Activated CD8-positive, alpha-beta memory T cell treated with anti-CD3 and anti-CD28 coated beads for 48 hours (primary cell): ENCODE data around the gene EVA1C.
A peak's percentile ranks its signal among the peaks of the same experiment; 100 is the strongest.
"Not testable (repeated sequence)": the region's sequence is repeated elsewhere in the genome, so short reads cannot be mapped to it uniquely, and the experiment has no call there.

Experiments
- DNase-seq, 3 experiments: peaks; one replicate each; pipeline ENCODE4 v3.0.0-alpha.2; 2020; ENCODE audit warnings: low read depth in 2 of 3, low spot score in 2 of 3

Gene EVA1C

DNA sequence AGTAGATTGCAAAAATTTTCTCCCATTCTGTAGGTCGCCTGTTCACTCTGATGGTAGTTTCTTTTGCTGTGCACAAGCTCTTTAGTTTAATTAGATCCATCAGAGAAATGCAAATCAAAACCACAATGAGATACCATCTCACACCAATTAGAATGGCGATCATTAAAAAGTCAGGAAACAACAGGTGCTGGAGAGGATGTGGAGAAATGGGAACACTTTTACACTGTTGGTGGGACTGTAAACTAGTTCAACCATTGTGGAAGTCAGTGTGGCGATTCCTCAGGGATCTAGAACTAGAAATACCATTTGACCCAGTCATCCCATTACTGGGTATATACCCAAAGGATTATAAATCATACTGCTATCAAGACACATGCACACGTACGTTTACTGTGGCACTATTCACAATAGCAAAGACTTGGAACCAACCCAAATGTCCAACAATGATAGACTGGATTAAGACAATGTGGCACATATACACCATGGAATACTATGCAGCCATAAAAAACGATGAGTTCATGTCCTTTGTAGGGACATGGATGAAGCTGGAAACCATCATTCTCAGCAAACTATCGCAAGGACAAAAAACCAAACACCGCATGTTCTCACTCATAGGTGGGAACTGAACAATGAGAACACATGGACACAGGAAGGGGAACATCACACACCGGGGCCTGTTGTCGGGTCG lies 21.8 kb upstream of the EVA1C start:
- DNase-seq = not testable (repeated sequence)

DNA sequence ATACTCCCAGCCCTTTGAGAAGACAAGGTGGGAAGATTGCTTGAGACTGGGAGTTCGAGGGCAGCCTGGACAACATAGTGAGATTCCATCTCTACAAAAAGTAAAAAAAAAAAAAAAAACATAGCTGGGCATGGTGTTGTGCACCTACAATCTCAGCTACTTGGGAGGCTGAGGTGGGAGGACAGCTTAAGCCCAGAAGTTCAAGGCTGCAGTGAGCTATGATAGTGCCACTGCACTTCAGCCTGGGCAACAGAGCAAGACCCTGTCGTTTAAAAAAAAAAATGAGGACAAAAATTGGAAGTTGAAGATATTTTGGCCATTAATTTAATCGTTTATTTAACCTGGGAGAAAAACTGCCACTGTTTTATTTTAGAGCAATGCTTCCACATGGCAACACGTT lies 20.8 kb upstream of the EVA1C start:
- DNase-seq = no peak

DNA sequence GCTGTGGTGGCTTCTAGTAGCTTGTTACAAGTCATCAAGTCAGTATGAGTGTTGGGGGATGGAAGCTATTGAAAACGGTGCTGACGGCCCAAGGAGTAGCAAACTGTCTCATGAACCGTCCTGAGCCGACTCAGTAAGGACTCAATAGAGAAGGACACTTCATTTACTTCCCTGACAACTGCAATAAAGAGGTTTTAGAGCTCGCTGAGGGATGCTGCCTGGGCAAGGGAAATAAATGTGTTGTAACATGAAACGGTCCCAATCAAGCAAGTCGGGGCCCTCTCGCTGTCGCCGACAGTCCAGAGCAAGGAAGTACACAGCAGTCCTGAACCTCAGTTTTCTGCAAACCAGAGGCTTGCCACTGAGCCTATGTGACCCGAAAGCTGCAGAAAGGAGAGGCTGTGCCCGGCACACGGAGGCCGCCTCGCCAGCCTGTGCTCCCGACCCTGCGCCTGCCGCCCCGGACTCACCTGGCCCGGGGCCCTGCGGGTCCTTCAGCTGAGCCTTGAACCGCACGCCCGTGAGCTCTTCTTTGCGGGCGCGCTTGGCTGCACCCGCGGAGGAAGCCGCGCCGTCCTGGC lies 20.1 kb upstream of the EVA1C start:
- no peak for DNase-seq

DNA sequence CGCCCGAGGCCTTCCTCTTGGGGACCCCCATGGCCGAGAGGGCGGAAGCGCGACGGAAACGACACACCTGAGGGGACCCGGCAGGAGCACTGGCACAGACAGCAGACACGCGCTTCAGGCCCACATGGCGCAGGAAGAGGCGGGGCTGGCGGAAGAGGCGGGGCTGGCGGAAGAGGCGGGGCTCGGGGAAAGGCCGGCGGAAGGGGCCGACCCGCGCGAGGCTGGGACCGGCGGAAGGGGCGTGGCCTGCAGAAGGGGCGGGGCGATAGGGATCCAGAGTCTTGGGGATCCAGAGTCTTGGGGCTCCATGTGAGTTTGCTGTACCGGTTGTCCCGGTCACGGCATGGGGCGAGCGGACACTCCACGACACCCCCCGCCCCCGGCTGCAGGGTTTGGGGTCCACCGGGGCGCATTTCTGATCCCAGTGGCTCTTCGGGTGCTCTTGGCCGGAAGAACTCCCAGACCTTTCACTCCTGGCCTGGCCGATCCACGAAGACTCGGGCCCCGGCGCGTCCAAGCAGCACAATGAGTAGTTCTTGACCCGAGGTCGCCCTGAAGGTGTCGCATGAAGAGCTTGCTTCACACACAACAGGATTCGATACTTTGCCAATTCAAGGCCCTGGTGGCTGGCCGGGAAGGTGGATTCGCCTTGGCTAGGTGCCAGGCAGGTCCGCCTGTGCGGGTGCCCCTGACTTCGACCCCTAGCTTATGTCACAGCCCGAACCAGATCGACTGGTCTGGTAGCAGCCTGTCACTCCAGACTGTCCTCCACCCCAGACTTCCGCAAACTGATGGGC lies 19.4 kb upstream of the EVA1C start, which contains the start of gene URB1:
Gene URB1 (minus strand): TSS at position 133 of the 797 bp plus-strand sequence. CDS start 102 bp downstream, at position 31.
- peak; percentile 89 to 94 (median 93) for DNase-seq

DNA sequence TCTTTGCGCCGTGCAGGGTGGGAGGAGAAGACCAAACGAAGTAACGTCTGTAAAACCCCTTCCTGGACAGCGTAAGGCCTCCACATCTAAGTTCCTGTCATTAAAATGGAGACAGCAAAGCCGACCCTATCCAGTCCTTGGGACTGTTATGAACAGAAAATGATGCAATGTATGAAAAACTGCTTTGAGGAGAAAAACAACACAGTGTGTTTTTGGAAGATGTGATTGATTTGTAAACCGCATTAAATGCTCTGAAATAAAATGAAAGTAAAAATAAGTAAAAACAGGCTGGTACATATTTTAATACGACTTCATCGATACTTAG lies 18.9 kb upstream of the EVA1C start:
- DNase-seq = no peak

DNA sequence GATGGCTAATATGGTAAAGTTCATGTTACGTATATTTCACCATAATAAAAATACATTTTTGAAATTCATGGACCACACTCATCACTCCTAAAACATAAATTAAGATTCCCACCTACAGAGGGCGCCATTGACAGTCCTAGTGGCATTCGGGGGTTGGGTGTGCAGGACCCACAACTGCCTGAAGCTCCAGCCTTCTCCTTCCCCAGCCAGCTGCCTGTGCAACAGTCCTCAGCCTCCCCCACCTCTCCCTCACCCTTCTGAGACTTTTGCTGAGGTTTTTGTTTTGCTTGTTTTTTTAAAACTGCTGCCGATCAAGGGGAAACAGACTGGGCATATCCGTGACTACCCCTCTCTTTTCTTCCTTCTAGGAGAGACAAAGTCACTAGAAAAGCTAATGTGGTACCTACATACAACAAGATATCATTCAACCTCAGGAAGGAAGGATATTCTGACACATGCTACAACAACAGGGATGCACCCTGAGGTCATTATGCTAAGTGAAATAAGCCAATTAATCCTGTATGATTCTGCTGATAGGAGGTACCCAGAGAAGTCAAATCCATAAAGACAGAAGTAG lies 9.2 kb upstream of the EVA1C start:
- DNase-seq = peak in 1 of 3 experiments; percentile 33

DNA sequence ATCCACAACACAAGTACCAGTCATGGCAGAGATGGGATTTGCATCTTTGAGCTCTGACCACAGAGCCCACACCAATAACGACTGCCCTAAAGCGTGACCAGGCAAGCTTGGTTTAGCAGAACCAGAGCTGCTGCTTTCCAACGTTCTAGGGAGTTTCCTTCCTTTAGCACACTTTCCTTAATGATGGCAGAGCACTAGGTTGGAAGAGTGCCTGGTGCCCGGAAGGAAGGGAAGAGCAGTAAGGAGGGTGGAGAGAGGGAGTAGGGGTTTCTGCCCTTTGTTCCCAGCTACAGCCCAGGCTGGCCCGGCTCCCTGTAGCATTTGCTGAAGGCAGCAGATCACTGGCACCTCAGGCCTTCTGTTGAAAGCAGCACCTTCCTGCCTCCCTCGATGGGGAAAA lies 6.1 kb upstream of the EVA1C start:
- DNase-seq = no peak

DNA sequence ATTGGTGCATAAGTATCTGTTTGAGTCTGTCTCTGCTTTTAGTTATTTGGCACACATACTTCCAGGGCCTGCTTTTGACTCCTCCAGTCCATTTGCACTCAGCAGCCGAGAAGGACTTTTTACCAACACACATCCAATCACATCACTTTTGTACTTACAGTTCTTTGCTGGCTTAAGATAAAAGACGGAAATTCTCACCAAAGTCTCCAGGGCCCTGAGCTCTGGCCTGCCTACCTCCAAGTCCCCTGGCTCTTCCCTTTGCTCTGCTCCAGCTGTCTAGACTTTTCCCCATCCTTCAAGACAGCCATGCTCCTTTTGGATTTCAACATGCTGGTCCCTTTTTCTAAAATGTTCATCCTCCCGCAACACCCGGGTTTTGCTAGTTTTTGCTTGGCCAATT lies 2.2 kb upstream of the EVA1C start:
- DNase-seq = no peak

DNA sequence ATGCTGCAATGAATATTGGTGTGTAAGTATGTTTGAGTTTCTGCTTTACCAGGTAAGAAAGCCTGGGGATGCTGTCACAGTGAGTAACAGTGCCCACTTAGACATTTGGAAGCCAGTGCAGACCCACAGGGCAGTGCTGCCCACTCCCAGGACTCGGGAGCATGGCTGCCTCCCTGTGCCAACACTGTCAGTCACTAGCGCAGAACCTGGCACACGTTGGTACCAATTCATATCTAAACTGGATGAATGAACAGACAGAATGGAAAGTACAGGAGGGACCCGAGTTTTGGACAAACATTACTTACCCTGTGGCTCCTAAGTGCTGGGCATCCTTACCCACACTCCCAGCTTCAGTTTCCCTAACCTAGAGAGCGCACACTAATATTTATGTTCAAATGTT lies 1.6 kb upstream of the EVA1C start:
- DNase-seq = no peak

DNA sequence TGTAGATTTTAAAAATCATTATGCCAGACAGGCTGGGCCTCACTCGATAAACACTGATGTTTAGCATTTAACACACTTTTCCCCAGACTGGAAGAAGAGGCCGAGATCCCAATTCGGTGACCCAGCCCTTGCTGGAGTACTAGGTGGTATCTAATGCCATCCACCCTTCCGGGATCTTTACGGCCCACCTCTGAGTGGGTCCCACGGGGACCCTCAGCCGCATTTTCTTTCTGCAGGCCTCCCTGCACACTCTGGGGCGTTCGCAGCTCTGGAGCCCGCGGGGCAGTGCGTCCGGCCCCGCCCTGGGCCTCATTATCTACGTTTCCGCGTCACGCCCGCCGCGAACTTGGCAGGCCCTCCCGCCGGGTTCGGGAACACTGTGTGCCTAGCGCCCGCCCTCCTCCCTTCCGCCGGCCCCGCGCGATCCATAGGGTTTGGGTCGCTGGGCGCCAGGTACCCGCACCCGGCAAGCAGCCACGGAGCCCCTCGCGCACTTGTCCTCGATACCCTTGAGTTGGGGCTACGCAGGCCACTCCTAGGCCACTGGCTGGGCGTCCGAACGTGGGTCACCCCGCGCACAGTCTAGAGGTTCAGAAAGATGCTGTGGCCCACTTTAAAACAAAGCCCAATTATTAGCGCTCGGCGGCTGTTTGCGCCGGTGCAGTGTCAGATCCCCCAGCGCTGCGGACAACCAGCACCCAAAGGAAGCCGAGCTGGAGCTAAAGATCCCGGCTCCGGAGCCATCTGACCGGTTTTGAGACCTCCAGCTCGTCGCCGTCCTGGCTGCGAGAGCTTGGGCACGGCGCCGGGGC lies 950 bp upstream of the EVA1C start:
- DNase-seq = peak; percentile 40 to 48 (median 44)

DNA sequence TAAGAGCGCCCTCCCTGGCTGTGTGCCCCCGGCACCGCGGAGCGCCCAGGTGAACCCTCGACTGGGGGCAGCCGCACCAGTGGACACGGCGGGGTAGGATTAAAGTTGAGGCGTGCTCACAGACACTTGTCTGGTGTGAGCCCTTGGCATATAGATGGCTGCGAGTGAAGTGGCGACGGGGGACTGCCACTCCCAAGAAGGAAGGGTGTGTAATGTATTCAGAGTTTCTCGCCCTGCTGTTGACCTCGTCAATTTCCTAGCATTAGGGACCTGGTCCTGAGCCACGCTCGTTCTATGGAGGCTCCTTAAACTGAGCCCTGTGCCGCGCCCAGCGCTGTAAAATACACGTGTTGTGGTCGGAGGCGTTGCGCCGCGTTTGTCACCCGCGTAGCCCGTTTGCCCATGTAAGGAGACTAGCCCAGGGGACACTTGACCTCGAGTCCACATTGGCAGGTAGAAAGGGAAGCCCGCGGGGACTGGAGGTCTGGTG lies 554 bp downstream of the EVA1C start:
- peak in 1 of 3 experiments; percentile 30 for DNase-seq

DNA sequence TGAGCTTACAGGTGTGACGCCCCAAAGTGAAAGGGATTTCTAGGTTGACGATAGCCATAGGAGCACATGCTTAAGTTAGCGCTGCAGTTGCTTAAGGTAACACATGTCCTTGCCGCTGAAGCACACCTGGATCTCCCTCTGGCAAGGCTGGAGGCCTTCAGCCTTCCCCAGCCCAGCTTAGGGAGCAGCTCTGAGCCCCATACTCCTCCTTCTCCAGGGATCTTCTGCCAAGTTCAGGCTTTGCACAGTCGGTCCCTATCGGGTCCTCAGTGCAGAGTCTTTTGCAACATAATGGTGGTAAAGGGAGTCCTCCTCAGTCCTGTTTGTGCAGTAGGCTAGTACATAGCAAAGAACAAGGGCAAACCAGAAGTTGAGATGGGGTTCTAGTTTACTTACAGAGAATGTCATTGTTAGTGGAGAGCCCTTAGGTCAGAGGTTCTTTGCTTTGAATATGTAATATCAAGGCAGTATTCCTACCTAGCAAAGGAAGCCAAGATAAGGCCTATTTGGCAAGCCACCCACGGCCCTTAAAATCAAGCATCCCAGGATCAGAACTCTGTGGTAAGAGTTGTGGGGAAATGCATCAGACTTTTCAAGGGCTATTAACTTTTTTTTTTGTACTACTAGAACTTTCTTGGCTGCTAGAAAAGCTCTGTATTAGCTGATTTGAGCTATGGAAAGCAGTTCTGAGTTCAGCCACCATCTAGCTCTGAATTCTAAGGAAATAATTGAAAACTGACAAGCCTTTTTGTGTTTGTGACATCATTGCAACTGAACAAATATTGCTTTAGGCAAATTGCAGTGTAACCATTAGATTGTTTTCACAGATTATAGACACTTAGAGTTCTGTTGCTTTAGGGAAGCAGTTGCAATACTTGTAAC lies 1.4 kb downstream of the EVA1C start:
- DNase-seq = no peak

DNA sequence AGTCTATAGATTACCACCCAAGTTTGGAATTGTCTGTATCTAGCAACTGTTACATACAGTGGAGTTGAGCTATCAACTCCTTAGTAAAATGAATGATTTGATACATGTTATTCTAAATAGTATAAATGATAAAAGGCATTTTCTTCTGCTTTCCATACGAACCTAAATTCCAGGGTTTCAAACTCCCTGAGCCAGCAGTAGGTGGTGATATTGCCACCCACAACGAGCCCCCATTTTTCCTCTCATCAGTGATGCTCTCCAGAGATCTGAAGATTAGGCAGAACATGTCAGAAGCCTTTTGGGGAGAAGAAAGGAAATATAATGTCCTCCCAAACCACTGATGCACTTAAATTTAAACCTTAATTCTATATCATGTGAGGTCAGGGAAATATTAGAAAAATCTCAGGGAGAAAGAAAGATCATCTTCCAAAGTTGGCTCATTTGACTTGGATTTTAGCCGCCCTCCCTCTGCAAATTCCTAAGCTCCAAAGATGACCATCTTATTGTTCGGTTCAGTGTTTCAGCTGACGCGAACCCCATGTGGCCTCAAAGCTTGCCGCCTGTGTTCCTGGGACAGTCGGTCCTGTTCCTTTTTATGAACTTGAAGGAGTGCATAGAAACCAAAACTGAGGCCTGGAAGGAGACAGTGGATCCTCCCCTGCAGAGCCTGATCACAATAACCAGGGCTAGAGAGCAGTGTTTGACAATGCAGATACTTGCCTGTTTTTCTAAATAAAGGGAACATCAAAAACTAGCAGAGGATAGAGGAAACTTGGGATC lies 2.3 kb downstream of the EVA1C start:
- no peak for DNase-seq

DNA sequence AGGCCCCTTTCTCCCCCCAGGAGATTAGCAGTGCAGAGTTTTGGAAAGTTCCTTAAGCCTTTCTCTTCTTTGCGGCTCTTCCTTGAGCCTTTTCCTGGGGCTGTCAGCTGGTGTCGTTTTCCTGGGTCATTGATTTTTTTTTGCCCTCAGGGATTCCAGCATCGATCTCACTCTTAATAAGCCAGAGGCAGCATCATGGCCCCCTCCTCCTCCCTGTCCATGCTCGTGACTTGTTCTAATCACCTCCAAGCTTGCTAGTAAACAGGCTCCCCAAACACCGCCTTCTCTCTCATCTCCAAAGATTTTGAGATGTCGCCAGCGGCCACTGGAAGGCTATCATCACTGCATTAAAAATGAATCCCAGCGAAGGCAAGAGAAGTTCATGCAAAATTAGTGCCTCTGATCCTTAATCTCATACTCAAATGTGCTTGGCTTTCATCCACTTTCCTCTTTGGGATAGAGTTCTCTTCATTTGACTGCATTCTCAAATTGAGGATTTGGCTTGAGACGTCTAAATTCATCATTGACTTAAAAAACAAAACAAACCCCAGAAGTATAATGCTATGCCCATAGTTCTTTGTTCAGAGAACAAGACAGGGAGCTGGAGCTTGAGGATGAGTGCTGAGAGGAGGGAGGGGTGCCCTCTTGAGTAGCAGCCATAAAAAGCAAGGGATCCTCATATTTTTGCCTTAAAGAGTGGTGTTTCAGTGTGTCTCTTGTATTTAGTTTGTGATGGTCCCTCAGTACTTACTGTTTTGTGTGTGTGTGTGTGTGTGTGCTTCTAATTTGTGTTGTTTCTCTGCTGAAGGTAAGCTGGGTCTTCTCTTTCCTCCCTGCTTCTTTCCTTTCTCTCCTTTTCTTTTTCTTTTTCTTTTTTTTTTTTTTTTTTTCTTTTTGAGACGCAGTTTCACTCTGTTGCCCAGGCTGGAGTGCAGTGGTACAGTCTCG lies 3.2 kb downstream of the EVA1C start:
- no peak for DNase-seq

DNA sequence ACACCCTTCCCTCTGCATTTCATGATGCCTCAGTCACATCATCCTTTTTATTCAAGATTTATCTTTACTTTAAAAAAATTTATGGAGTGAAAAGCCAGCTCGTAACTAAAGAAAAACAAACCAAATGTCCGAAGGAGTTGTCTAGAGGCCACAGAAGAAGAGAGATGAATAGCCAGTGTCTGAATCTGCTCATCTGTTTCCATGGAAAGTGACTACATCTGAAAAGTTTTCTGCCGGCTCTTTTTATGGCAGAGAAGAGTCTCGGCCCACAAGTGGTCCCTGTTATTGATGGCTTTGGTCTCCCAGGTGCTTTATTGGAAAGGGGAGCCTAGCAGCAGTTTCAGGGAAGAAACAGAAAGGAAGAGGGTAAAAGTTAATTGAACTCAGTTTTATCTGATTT lies 5.6 kb downstream of the EVA1C start:
- no peak for DNase-seq

DNA sequence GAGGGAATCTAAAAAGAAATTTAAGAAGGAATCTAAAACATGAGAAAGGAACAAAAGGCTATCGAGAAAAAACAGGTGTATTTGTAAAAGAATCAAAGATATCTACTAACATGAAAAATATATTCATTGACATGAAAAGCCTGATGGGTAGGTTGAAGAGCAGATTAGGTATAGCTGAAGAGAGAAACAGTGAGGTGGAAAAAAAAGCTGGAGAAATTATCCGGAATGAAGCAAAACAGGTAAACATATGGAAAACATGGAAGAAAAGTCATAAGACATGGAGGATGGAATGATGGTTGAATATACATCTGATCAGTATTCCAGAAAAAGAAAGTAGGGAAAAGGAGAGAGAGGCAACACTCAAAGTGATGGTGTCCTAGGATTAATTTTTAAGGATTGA lies 9.6 kb downstream of the EVA1C start:
- no peak for DNase-seq

DNA sequence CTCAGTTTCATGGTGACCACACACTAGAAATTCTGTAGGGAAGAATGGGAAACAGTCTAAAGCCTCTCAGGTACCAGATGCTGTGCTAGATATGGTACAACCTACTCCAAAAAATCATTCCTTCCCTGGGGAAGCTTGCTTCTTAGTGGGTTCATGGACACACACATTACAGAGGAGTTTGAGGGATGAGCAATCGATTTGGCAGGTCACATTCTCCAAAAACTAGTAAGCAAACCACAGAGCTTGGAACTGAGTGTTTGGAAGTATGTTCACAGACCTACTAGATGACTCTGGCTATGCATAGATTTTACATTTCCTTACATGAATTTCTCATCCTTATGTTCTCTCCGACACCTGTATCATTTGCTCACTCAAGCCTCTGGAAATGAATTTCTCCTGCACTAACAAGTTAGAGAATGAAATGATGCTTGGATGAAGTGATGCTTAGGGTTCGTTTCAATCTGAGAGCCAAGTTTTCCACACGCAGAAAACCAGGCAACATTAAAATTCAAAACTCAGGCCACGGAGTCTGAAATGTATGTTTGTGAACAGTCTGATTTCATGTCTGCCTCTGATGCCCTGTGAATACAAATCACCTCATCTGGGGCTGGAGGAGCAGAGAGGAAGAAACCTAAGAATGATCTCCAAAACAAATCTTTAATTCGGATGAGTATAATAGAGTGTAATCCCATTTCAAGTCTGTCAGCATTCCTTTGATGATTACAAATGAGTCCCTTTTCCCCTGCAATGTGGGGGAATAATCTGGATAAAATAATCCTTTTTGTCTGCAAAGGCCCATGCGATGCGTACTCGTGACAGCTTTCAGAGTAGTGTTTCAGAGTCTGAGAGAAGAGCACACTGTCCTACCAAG lies 11.0 kb downstream of the EVA1C start:
- no peak for DNase-seq
